ENCODE results near the gene RTN4IP1.
"Not testable (repeated sequence)": the region's sequence is repeated elsewhere in the genome, so short reads cannot be mapped to it uniquely, and the experiment has no call there.

Gene RTN4IP1

GRCh38 chr6:106568530-106568929, 60.8 kb downstream of the RTN4IP1 start:
- no peak overlapping the region for H3K4me3 ChIP-seq (ENCODE audit: low read depth in 1 of 5, low read length in 5 of 5)
- H3K27ac ChIP-seq (ENCODE audit: low read depth, low read length) = no peak overlapping the region
- peaks cover 21 to 59% (median 39%) of the 10 kb centered on the region in 5 donors for H3K36me3 ChIP-seq (ENCODE audit: control insufficient read depth in 5 of 5, insufficient read depth in 5 of 5, low read length in 5 of 5)
- peaks cover 0 to 20% (median 6%) of the 10 kb centered on the region in 5 donors for H3K4me1 ChIP-seq (ENCODE audit: control insufficient read depth in 5 of 5, insufficient read depth in 5 of 5, low read length in 5 of 5)
- no peaks in the 10 kb centered on the region for H3K27me3 ChIP-seq (ENCODE audit: control insufficient read depth in 5 of 5, insufficient read depth in 4 of 5, low read length in 5 of 5)
- no peaks in the 10 kb centered on the region for H3K9me3 ChIP-seq (ENCODE audit: control insufficient read depth in 5 of 5, low read length in 5 of 5)
- H3K9ac ChIP-seq (ENCODE audit: low read length in 5 of 5) = no peak overlapping the region

- Histone ChIP-seq H3K4me3 (ENCODE audit: low read depth in 1 of 5, low read length in 5 of 5) (no peak overlapping the region), H3K27ac (ENCODE audit: low read depth, low read length) (no peak overlapping the region), H3K9ac (ENCODE audit: low read length in 5 of 5) (no peak overlapping the region), H3K36me3 (ENCODE audit: control insufficient read depth in 5 of 5, insufficient read depth in 5 of 5, low read length in 5 of 5) (peaks cover 25 to 52% (median 31%) of the 10 kb centered on the region in 5 donors), H3K9me3 (ENCODE audit: control insufficient read depth in 5 of 5, low read length in 5 of 5) (no peaks in the 10 kb centered on the region), H3K27me3 (ENCODE audit: control insufficient read depth in 5 of 5, insufficient read depth in 4 of 5, low read length in 5 of 5) (no peaks in the 10 kb centered on the region), H3K4me1 (ENCODE audit: control insufficient read depth in 5 of 5, insufficient read depth in 5 of 5, low read length in 5 of 5) (peaks cover 0 to 19% (median 4%) of the 10 kb centered on the region in 5 donors)
These were observed 64.8 kb downstream of the RTN4IP1 start for GRCh38 chr6:106564476-106564875.

- H3K36me3 ChIP-seq (ENCODE audit: control insufficient read depth in 5 of 5, insufficient read depth in 5 of 5, low read length in 5 of 5) = peaks cover 22 to 51% (median 30%) of the 10 kb centered on the region in 5 donors
- H3K4me1 ChIP-seq (ENCODE audit: control insufficient read depth in 5 of 5, insufficient read depth in 5 of 5, low read length in 5 of 5) = peaks cover 0 to 19% (median 4%) of the 10 kb centered on the region in 5 donors
- no peak overlapping the region for H3K27ac ChIP-seq (ENCODE audit: low read depth, low read length)
These were observed 65.7 kb downstream of the RTN4IP1 start for GRCh38 chr6:106563614-106564013.

GRCh38 chr6:106561686-106562405, 67.5 kb downstream of the RTN4IP1 start:
- H3K4me1 ChIP-seq (ENCODE audit: control insufficient read depth in 5 of 5, insufficient read depth in 5 of 5, low read length in 5 of 5) = peaks cover 0 to 19% (median 4%) of the 10 kb centered on the region in 5 donors
- peak overlapping the region; percentile 18 for H3K27ac ChIP-seq (ENCODE audit: low read depth, low read length)
- no peak overlapping the region for H3K9ac ChIP-seq (ENCODE audit: low read length in 5 of 5)
- no peak overlapping the region for H3K4me3 ChIP-seq (ENCODE audit: low read depth in 1 of 5, low read length in 5 of 5)
- no peaks in the 10 kb centered on the region for H3K27me3 ChIP-seq (ENCODE audit: control insufficient read depth in 5 of 5, insufficient read depth in 4 of 5, low read length in 5 of 5)
- H3K36me3 ChIP-seq (ENCODE audit: control insufficient read depth in 5 of 5, insufficient read depth in 5 of 5, low read length in 5 of 5) = peaks cover 17 to 45% (median 25%) of the 10 kb centered on the region in 5 donors
- no peaks in the 10 kb centered on the region for H3K9me3 ChIP-seq (ENCODE audit: control insufficient read depth in 5 of 5, low read length in 5 of 5)

More at GRCh38 chr6:106563614-106564013, 65.7 kb downstream of the RTN4IP1 start:
- Histone ChIP-seq H3K4me3 (ENCODE audit: low read depth in 1 of 5, low read length in 5 of 5) (no peak overlapping the region), H3K27me3 (ENCODE audit: control insufficient read depth in 5 of 5, insufficient read depth in 4 of 5, low read length in 5 of 5) (no peaks in the 10 kb centered on the region), H3K9ac (ENCODE audit: low read length in 5 of 5) (no peak overlapping the region), H3K9me3 (ENCODE audit: control insufficient read depth in 5 of 5, low read length in 5 of 5) (no peaks in the 10 kb centered on the region)

- Histone ChIP-seq H3K27me3 (ENCODE audit: control insufficient read depth in 5 of 5, insufficient read depth in 4 of 5, low read length in 5 of 5) (no peaks in the 10 kb centered on the region), H3K9me3 (ENCODE audit: control insufficient read depth in 5 of 5, low read length in 5 of 5) (no peaks in the 10 kb centered on the region), H3K36me3 (ENCODE audit: control insufficient read depth in 5 of 5, insufficient read depth in 5 of 5, low read length in 5 of 5) (peaks cover 17 to 45% (median 27%) of the 10 kb centered on the region in 5 donors), H3K4me3 (ENCODE audit: low read depth in 1 of 5, low read length in 5 of 5) (no peak overlapping the region), H3K4me1 (ENCODE audit: control insufficient read depth in 5 of 5, insufficient read depth in 5 of 5, low read length in 5 of 5) (peaks cover 0 to 16% (median 2%) of the 10 kb centered on the region in 5 donors), H3K27ac (ENCODE audit: low read depth, low read length) (peak overlapping the region; percentile 18), H3K9ac (ENCODE audit: low read length in 5 of 5) (no peak overlapping the region)
These were observed 68.2 kb downstream of the RTN4IP1 start for GRCh38 chr6:106560996-106561685.

GRCh38 chr6:106559659-106560058, 69.6 kb downstream of the RTN4IP1 start:
- H3K27ac ChIP-seq (ENCODE audit: low read depth, low read length); H3K9ac ChIP-seq (ENCODE audit: low read length in 5 of 5); H3K9me3 ChIP-seq (ENCODE audit: control insufficient read depth in 5 of 5, low read length in 5 of 5); H3K4me3 ChIP-seq (ENCODE audit: low read depth in 1 of 5, low read length in 5 of 5); H3K27me3 ChIP-seq (ENCODE audit: control insufficient read depth in 5 of 5, insufficient read depth in 4 of 5, low read length in 5 of 5): not testable (repeated sequence)
- Histone ChIP-seq H3K36me3 (ENCODE audit: control insufficient read depth in 5 of 5, insufficient read depth in 5 of 5, low read length in 5 of 5) (peaks cover 20 to 43% (median 32%) of the 10 kb centered on the region in 5 donors), H3K4me1 (ENCODE audit: control insufficient read depth in 5 of 5, insufficient read depth in 5 of 5, low read length in 5 of 5) (peaks cover 0 to 11% (median 0%) of the 10 kb centered on the region in 5 donors)

GRCh38 chr6:106558364-106558763, 70.9 kb downstream of the RTN4IP1 start:
- Histone ChIP-seq H3K9ac (ENCODE audit: low read length in 5 of 5) (no peak overlapping the region), H3K27me3 (ENCODE audit: control insufficient read depth in 5 of 5, insufficient read depth in 4 of 5, low read length in 5 of 5) (no peaks in the 10 kb centered on the region), H3K36me3 (ENCODE audit: control insufficient read depth in 5 of 5, insufficient read depth in 5 of 5, low read length in 5 of 5) (peaks cover 20 to 46% (median 36%) of the 10 kb centered on the region in 5 donors), H3K27ac (ENCODE audit: low read depth, low read length) (no peak overlapping the region), H3K4me3 (ENCODE audit: low read depth in 1 of 5, low read length in 5 of 5) (no peak overlapping the region), H3K4me1 (ENCODE audit: control insufficient read depth in 5 of 5, insufficient read depth in 5 of 5, low read length in 5 of 5) (peaks cover 0 to 5% (median 0%) of the 10 kb centered on the region in 5 donors), H3K9me3 (ENCODE audit: control insufficient read depth in 5 of 5, low read length in 5 of 5) (no peaks in the 10 kb centered on the region)

- Histone ChIP-seq H3K9me3 (ENCODE audit: control insufficient read depth in 5 of 5, low read length in 5 of 5) (no peaks in the 10 kb centered on the region), H3K4me1 (ENCODE audit: control insufficient read depth in 5 of 5, insufficient read depth in 5 of 5, low read length in 5 of 5) (peaks cover 0 to 5% (median 0%) of the 10 kb centered on the region in 5 donors), H3K9ac (ENCODE audit: low read length in 5 of 5) (no peak overlapping the region), H3K27ac (ENCODE audit: low read depth, low read length) (no peak overlapping the region), H3K27me3 (ENCODE audit: control insufficient read depth in 5 of 5, insufficient read depth in 4 of 5, low read length in 5 of 5) (no peaks in the 10 kb centered on the region), H3K36me3 (ENCODE audit: control insufficient read depth in 5 of 5, insufficient read depth in 5 of 5, low read length in 5 of 5) (peaks cover 22 to 46% (median 38%) of the 10 kb centered on the region in 5 donors), H3K4me3 (ENCODE audit: low read depth in 1 of 5, low read length in 5 of 5) (no peak overlapping the region)
These were observed 71.5 kb downstream of the RTN4IP1 start for GRCh38 chr6:106557837-106558236.

- peaks cover 21 to 42% (median 37%) of the 10 kb centered on the region in 5 donors for H3K36me3 ChIP-seq (ENCODE audit: control insufficient read depth in 5 of 5, insufficient read depth in 5 of 5, low read length in 5 of 5)
These were observed 72.8 kb downstream of the RTN4IP1 start for GRCh38 chr6:106556368-106556960.

GRCh38 chr6:106555767-106556166, 73.5 kb downstream of the RTN4IP1 start:
- no peak overlapping the region for H3K4me3 ChIP-seq (ENCODE audit: low read depth in 1 of 5, low read length in 5 of 5)
- H3K9me3 ChIP-seq (ENCODE audit: control insufficient read depth in 5 of 5, low read length in 5 of 5) = no peaks in the 10 kb centered on the region
- H3K4me1 ChIP-seq (ENCODE audit: control insufficient read depth in 5 of 5, insufficient read depth in 5 of 5, low read length in 5 of 5) = no peaks in the 10 kb centered on the region
- H3K27ac ChIP-seq (ENCODE audit: low read depth, low read length) = no peak overlapping the region
- H3K27me3 ChIP-seq (ENCODE audit: control insufficient read depth in 5 of 5, insufficient read depth in 4 of 5, low read length in 5 of 5) = no peaks in the 10 kb centered on the region
- H3K36me3 ChIP-seq (ENCODE audit: control insufficient read depth in 5 of 5, insufficient read depth in 5 of 5, low read length in 5 of 5) = peaks cover 16 to 42% (median 34%) of the 10 kb centered on the region in 5 donors
- no peak overlapping the region for H3K9ac ChIP-seq (ENCODE audit: low read length in 5 of 5)

More at GRCh38 chr6:106556368-106556960, 72.8 kb downstream of the RTN4IP1 start:
- Histone ChIP-seq H3K4me1 (ENCODE audit: control insufficient read depth in 5 of 5, insufficient read depth in 5 of 5, low read length in 5 of 5) (peaks cover 0 to 5% (median 0%) of the 10 kb centered on the region in 5 donors), H3K27me3 (ENCODE audit: control insufficient read depth in 5 of 5, insufficient read depth in 4 of 5, low read length in 5 of 5) (no peaks in the 10 kb centered on the region), H3K27ac (ENCODE audit: low read depth, low read length) (no peak overlapping the region), H3K9me3 (ENCODE audit: control insufficient read depth in 5 of 5, low read length in 5 of 5) (no peaks in the 10 kb centered on the region), H3K9ac (ENCODE audit: low read length in 5 of 5) (no peak overlapping the region), H3K4me3 (ENCODE audit: low read depth in 1 of 5, low read length in 5 of 5) (no peak overlapping the region)

Measured in subcutaneous abdominal adipose tissue (tissue), 5 donors.